HG03108 (cell line): ENCODE data around the gene WIPI1.

Experiments used
- ATAC-seq: cut with Tn5 transposase; IDR thresholded peaks from one replicate; pipeline ENCODE4 v1.9.1; 2021; ENCODE audit warnings: moderate library complexity; ENCODE audit not compliant: unreplicated experiment

Gene WIPI1

DNA sequence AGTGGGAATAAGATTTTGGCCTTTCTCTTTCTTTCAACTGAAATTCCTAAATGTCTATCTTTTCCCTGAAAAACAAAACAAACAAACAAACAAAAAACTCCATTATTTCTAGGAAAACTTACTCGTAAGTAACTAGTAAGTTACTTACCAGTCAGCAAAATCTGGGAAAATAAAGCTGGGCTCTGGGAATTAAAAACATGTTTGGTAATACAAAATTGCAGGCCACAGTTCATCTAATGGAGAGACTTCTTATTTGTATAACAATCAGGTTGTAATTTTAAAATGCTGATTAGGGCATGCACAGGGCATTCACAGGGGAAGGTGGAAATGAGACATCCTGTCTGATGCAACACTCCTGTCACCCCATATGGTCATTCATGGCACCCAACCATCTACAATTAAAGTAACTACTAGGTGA is 3.8 kb upstream of the WIPI1 start:
- ATAC-seq = no peak

DNA sequence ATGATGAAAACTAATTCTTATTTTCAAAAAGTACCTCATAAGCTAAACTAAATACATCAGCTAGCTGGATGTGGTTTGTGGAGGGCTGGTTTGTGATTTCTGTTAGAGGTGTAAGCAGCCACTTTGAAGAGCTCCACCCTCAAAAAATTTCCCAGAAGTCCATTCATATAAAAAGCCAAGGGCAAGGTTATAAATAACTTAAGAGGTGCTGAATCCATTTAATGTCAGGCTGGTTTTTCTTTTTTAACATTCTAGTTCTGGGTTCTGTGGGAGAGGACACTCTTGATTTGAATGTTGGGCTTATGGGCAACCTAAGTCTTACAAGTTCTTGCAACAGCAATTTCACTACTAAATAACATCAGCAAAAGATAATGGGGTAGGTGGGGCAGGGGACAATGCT is 3.4 kb upstream of the WIPI1 start:
- no peak for ATAC-seq

DNA sequence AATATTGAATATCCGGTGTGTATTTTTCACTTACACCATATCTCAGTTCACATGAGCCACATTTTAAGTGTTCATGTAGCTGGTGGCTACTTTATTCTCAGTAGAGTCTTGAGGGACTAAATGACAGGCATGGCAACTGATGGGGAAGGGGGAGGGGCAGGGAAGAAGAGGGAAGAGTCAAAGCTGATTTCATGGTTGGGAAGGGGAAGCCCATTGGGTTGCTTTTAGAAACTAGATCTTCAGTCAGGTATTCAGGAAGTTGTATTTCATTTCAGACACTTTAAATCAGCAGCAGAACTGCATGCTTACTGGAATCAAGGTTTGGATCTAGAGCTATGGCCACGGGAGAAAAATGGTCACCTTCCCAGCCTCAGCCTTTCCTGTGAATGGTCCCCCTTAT is 2.9 kb upstream of the WIPI1 start:
- ATAC-seq = no peak

DNA sequence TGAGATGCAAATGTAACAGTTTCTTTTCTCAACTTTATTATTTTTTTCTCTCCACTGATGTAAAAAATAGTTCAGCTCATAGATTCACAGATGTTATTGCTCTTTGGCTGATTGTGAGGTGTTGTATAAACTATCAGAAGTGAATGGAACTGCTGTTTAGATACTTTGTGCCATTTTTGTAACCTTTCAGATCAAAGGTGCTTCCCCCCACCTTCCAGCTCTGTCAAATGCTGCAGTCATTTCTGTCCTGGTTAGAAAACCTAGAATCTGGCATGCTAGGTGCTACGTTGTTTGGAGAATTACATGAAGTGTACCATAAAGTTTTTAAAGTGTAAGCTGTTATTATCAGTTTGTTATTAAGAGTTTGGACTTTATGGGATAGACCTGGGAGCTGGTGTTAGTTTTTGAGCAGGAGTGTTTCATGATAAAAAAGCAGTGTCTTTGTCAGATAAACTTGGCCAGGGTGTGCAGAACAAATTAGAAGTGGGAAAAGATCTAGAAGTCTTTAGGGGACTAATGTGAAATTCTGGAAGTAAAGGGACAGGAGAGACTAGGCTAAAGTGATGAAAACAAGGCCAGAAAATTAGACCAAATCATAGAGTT is 1.8 kb upstream of the WIPI1 start:
- peak; percentile 21 for ATAC-seq

DNA sequence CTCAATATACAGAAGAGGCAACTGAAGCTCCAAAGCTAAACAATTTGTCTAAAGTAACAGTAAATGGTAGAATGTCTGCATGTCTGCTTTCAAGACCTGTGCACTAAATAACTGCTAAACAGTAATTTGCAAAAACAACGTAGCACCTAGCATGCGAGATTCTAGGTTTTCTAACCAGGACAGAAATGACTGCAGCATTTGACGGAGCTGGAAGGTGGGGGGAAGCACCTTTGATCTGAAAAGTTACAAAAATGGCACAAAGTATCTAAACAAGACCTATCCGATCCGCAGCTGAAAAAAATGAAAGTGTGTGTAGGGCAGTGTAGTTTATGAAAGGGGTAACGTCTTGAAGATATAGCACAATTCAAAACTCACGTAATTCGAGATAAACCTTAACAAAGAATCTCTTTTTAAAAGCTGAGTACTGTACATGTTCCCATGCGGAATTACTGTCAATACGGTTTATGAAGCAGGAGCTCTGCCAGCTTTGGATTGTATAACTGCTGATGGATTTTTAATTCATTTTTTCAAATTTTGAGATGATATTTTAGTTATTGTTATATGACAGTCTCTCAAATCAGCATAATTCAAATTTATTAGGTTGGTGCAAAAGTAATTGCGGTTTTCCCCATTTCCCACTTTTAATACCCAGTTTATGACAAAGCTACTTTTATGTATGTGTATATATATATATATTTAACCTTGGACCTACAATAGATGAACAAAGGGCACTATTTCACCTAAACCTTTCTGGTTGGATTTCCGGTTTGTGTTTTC is 1.2 kb upstream of the WIPI1 start:
- ATAC-seq = no peak

DNA sequence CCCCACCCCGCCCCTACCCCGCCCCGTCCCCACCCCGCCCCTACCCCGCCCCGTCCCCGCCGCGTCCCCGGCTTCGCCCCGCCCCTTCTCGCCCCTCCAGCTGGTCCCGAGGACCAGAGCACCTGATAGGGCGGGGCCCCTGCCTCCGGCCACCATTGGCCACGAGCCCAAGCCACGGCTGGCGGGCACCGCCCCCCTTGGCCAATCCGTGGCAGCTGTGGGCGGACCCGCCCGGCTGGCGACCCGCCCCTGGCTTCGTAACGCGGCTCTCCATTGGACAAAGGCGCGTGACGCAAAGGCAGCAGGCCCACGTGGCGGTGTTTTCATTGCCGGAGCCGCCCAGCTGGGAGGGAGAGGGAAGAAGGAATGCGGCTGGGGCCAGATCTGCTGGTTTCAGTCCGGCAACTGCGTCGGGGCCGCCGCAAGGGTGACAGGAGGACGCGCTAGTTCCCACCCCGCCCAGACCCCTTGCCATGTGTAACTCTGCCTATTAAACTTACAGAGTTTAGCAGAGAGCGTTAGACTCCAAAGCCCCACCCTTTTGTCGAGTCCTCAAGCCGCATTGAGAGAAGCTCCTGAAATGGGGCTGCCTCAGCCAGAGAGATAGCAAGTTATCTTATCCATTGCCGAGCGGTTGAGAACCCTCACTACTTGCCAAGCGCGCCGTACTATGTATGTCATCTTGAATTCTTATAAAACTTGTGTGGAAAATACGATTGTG is 403 bp upstream of the WIPI1 start:
- peak; percentile 72 for ATAC-seq

DNA sequence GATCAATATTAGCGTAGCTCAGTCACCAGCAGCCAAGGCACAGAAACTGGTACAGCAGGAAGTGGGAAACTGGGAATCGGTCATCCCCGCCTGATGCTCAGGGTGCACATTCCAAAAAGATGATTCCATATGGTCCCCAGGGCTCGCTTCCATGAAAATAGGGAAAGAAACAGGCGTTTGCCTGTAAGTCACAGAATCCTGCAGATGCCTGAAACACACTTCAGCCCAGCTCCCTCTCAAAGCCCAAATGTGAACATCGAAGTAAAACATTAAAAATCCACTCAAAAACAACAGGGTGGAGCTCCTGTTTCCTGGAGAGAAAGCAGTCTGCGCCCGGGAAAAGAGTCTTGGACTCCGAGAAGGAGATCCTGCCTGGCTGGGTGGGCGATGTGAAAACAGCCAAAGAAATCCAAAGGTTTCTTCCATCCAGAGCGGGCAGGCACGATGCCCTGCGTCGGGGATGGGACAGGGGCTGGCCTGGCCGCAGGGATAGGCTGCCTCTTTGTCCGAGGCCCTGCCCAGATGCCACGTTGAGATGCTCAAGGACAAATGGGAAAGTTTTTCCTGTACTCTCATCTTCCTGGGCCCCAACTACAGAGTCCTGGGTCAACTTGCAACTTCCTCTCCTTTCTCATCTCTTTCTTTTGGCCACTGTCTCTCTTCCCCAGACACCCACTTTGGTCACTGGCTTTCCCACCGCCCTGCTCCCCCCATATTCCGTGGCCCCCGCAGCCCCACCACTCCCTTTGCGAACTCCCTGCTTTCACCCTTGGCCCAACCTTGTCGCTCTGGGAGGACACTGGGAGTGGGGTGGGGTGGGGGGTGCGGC is 743 bp downstream of the WIPI1 start:
- ATAC-seq = no peak

DNA sequence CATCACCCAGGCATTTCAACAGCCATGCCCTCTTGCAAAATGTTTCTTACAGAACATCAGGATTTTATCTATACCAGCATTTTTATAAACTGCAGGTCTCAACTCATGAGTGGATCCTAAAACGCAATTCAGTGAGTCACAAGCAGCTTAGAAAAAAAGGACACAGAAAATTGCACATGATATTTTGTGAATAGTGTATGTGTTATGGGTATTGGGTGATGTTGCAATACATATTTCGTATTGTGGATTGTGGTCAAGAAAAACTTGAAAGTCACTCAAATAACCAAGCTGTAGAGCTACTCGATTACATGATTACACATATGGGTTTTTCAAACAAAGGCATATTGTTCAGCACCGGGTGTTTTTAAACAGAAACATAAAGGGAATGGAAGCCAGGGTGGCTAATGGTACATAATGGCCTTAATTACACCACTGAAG is 1.4 kb downstream of the WIPI1 start:
- ATAC-seq = no peak

DNA sequence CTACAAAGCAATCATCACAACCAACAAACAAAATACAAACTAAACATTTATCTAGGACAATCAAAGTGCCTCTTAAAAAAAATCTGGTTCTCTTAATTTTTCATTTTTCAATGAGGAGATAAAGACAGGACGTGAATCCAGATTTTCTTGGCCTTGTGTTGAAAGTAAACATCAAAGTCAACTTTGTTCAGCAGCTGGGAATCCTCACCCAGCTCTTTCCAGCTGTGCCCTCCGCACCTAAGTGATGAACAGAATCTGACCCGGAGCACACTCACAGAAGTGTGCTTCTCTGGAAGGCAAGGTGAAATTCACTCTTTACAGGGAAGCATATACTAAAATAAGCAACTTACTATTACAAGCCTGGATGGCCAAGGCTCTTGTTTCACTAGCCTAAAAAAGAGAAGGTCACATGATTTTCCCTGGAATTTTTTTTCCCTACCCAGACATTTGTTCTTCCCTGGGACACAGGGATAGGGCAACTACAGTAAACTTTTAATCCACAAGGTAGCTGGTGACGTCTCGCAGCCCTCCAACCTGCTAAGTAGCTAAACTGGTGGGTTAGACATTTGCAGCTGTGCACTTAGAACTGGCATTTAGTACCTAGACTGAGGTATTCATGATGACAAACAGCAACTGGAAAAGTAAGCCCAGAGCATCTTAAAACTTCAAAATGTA is 3.2 kb downstream of the WIPI1 start:
- ATAC-seq = no peak

DNA sequence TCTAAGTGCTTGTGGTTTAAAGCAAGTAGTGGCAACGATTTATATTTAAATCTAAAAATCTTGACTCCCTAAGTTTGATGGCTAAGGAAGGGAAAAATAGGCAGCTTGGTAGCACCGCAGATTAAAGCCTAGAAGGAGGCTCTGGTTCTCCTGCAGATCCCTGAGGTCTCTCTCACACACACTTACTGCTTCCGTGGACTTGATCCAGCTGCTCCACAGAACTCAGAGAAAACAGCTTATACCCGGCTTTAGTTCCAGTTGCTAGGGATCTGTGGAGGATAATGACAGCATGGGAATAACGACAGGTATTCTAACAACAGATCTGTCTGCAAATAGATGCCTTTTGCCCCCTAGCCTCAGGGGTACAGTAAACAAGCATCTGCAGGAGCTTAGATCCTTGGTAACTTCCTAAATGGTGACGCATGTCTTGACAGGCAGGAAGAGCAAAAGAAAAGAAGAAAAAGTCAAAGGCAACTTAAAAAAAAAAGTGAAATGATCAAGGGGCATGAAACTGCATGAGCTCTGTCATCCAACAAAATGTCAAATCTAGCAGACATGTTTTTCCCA is 4.5 kb downstream of the WIPI1 start:
- no peak for ATAC-seq

DNA sequence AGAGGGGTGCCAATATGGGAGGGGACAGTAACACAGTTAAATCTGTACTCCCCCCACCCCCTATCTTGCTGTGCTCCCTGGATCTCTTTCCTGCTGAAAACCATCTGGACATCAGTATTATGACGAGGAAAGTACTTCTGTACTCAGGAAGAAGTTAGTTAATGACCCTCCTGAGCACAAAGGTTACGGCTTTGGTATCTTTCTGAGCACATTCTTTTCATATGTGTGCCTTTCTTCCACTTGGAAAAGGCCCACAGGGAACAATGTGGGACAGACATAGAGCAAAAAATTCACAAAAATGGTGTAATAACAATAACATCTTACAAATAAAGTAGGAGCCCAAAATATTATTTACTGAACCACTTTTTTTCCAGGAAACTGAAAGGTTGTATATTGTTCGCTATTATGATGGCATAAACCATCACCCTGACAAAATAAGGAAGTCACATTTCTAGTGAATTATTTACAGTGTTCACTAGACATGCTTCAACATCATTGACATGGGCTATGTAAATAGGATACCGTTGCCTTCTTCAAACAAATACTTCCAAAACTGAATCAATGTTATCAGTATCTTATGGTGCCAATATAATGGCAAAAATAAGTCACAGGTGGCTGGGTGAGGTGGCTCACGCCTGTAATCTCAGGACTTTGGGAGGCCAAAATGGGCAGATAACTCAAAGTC is 5.5 kb downstream of the WIPI1 start:
- ATAC-seq = no peak

DNA sequence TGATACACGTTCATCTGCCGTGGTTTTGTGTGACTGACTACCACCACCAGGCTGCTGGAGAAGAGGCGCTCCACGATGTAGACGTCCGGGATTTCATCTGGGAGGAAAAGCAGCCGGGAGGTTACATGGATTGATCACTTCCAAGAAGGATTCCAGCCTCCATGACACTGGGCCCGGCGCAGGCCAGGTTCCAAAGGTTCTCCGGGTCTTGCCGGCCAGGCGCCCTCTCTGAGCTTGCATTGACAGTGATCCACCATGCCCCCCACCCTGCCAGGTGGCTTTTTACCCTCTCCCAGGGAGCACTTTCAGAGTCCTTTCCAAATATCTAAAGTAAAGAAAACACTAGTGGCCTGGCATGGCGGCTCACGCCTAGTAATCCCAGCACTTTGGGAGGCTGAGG is 6.5 kb downstream of the WIPI1 start:
- no peak for ATAC-seq

DNA sequence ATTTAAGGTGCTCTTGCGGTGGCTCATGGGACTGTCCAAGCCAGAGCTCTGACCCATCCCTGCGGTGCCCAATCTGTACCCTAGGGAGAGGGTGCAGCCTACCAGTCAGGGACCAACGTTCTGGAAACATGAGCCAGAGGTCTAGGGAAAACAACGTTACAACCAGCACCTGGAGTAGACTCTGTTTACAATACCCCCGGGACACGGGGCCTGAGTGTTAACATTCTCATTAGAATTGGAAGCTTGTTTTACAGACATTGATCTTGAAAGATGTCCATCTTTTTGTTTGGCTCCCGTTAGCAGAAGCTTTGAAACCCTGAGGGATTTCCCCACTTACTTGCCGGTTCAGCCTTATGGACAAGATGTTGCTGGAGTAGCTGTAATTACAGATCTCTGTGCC is 6.9 kb downstream of the WIPI1 start:
- no peak for ATAC-seq

DNA sequence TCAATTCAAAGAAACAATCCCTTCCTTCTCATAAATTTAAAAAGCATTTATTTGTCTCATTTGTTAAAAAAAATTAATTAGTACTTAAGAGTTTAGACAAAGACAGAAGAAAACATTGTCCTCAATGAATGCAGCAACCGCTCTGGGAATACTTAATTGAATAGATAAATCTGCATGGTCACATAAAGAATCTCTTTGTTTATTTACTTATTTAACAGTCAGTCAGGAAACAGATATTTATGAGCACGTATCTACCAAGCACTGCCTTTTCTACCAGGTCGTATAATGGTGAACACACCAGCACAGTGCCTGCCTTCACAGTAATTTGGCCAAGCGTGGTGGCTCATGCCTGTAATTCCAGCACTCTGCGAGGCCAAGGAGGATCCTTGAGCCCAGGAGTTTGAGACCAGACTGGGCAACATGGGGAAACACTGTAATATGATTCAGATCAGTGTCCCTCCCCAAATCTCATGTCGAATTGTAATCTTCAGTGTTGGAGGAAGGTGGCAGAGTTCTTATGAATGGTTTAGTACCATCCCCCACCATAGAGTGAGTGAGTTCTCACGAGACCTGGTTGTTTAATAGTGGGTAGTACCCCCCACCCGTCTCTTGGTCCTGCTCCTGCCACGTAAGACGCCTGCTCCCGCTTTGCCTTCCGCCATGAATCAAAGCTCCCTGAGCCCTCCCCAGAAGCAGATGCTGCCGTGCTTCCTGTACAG is 8.1 kb downstream of the WIPI1 start:
- ATAC-seq = no peak

DNA sequence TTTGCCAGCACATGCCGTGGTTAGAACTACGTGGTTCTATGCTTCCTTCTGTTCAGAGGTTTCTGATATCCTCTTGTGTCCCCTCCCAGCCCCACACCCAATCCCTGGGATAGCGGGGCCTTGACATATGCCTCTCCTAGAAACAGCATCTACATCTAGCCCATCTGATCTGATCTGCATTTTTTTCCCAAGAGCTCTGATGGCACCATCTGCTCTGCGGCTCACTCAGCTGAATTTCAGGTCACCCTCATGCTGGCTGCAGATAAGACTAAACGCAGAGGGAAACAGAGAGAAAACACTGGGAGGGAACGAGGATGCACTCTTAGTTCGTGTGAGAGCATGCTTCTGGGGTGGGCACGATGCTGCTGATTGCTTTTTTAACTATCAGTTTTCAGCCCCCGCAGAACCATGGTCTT is 10.7 kb downstream of the WIPI1 start:
- no peak for ATAC-seq

DNA sequence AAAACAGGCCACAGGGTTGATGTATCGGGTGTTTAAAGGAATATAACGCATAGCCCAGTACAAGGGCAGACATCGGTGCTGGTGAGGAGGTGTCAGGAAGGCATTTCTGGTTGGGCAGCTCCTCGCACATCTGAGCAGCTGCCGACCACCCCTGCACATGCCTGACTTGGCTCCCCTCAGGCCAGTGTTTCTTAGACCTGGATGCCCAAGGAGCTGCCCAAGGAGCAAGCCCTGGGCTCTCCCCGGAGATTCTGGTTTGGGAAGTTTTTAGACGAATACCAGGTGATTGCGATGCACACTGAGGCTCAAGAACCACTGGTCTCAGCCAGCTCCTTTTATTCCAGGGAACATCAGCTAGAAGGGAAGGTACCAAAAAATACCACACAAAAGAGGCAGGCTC is 11.6 kb downstream of the WIPI1 start:
- no peak for ATAC-seq

DNA sequence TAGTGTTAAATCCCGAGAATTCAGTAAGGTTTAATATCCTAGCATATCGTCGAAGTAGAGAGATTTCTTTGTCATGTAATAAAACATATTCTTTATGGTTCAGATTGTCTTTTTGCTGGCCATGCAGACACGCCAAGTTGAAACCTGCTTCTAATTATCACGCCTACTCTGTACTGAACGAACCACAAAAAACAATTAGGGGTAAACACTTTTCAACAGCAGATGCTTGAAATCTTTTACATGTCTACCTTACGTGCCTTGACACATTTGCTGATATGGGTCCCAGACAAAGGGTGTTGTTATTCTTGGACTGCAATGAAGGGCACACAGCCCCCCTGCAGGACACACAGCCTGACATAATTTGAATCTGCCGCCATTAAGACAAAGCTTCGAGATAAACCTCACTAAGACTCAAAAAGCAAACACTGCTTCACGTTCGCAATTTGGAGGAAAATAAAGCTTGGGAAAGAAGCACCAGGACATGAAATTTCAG is 13.3 kb downstream of the WIPI1 start:
- ATAC-seq = no peak

DNA sequence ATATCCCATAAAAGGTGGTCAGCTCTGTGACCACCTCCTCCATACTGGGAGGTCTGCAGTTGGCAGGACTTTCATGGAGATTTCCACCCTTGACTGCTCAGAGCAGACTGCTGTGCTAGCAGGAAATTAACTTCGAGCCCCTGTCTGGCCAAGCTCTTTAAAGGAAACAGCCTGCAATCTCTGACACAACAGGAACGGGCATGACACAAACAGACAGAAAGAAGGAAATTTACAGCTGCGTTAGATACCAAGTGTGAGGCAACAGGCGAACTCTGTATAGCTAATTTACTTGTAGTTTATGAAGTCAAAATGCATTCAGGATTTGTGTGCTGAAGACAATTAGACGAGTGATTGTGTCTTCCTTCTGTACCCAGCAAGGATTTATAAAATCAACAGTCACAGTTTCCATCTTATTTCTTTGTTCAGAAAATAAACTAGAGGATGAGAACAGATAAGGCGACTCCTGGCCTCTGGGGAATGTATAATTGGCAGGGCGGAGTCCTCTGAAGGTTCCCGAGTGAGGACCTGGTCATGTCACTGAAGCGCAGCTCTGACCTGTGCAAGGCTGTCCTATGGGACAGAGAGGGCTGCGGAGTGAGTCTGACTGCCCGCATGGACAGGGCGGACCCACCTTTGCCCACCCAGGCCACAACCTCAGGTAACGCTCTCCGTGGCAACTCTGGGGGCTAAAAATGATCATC is 16.1 kb downstream of the WIPI1 start:
- no peak for ATAC-seq
